ENCODE data around the gene CCDC88C.

CCDC88C gene

DNA sequence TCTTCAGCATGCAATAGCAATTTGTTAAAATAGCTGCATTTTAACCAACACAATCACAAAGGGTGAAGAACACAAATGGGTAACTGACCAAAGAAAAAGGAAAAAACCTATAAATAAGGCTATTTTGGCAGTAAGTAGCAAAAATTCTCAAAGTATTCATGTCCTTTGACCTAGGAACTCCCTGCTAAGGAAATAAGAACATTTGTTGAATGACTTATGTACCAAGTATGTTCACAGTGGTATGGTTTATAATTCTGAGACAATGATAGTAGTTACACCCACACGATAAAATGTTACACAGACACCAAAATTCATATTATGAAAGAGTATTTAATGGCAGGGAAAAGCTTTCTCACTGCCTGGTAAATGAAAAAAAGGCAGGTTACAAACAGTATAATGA is 16.9 kb downstream of the CCDC88C start:
- Histone ChIP-seq H4K12ac (ENCODE audit: low read depth, low read length) (no peak overlapping the region), H3K4me2 (ENCODE audit: low read length) (no peak overlapping the region), H3K4me3 (ENCODE audit: low read depth, low read length) (no peak overlapping the region), H2BK120ac (ENCODE audit: insufficient read depth, low read length, poor library complexity) (no peak overlapping the region), H3K18ac (ENCODE audit: low read length) (no peak overlapping the region), H3K9me3 (ENCODE audit: insufficient read depth, low read depth, low read length) (no peaks in the 10 kb centered on the region), H4K8ac (ENCODE audit: low read depth, low read length) (no peak overlapping the region), H3K14ac (ENCODE audit: low read length) (no peak overlapping the region), H3K27ac (ENCODE audit: low read depth, low read length) (no peak overlapping the region), H4K91ac (ENCODE audit: low read depth, low read length) (no peak overlapping the region), H3K9ac (ENCODE audit: low read length) (no peak overlapping the region), H3K79me1 (ENCODE audit: low read length) (peaks cover 1% of the 10 kb centered on the region), H3K4ac (ENCODE audit: low read depth, low read length) (no peak overlapping the region), H3K23ac (ENCODE audit: low read length) (no peak overlapping the region), H3K27me3 (ENCODE audit: insufficient read depth, low read length) (no peaks in the 10 kb centered on the region), H3K4me1 (ENCODE audit: control insufficient read depth in 1 of 2, insufficient read depth in 2 of 2, low read length in 2 of 2) (peaks cover 11 to 22% of the 10 kb centered on the region in 2 experiments), H2AFZ (ENCODE audit: insufficient read depth, low read length, poor library complexity) (no peak overlapping the region), H3K36me3 (ENCODE audit: control insufficient read depth in 1 of 2, insufficient read depth in 2 of 2, low read length in 2 of 2) (no peaks in the 10 kb centered on the region), H2AK5ac (ENCODE audit: low read length) (no peak overlapping the region), H3K79me2 (ENCODE audit: control insufficient read depth, insufficient read depth, low read length, poor library complexity) (no peaks in the 10 kb centered on the region), H2BK5ac (ENCODE audit: low read depth, low read length, poor library complexity) (no peak overlapping the region), H2BK12ac (ENCODE audit: low read length) (no peak overlapping the region)
- no CpG with 5 or more reads among the region's 1 CpG for WGBS (ENCODE audit: extremely low coverage, insufficient coverage, insufficient read length)
- peak in 1 of 2 donors; percentile 16 for DNase-seq

DNA sequence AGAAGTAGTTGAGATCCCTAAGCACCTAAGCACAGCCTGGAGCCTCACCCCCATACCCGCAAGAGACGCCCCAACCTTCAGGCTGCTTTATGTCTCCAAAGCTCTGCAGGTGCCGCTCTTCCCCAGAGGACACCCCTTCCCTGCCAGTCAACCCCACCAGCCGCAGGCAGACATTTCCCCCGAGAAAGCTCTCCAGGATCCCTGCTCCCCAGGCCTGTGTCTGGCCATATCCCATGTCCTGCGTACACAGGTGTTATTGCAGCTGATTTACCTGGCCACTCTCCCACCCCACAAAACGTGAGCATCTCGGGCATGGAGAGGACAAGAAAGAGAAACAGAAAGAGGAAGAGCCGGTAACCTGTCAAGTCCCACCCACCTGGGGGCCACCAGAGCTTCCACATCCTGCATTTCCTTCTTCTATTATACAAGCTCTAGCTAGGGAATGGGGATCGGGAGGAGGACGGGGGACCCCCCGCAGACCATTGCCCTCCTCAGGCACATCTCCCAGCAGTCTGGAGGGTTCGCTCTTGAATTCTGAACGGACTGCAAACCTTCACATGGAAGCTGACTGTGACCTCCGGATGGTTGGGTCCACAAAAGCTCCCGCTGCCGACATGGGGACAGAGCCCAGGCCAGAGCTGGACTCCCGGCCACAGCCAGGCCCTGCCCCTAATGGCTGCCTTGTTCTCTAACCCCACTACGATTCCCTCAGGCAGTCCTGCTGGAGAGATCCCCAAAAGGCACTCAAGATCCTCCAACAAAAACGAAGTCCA is 17.6 kb downstream of the CCDC88C start:
- H3K4me1 ChIP-seq (ENCODE audit: control insufficient read depth in 1 of 2, insufficient read depth in 2 of 2, low read length in 2 of 2): peaks cover 15 to 24% of the 10 kb centered on the region in 2 experiments
- no peak overlapping the region for H3K27ac ChIP-seq (ENCODE audit: low read depth, low read length)
- H3K27me3 ChIP-seq (ENCODE audit: insufficient read depth, low read length): no peaks in the 10 kb centered on the region
- no peak overlapping the region for H3K18ac ChIP-seq (ENCODE audit: low read length)
- H2BK120ac ChIP-seq (ENCODE audit: insufficient read depth, low read length, poor library complexity): no peak overlapping the region
- no peak overlapping the region for H2AK5ac ChIP-seq (ENCODE audit: low read length)
- no peak overlapping the region for H4K91ac ChIP-seq (ENCODE audit: low read depth, low read length)
- H3K79me2 ChIP-seq (ENCODE audit: control insufficient read depth, insufficient read depth, low read length, poor library complexity): no peaks in the 10 kb centered on the region
- H3K9ac ChIP-seq (ENCODE audit: low read length): no peak overlapping the region
- no peaks in the 10 kb centered on the region for H3K36me3 ChIP-seq (ENCODE audit: control insufficient read depth in 1 of 2, insufficient read depth in 2 of 2, low read length in 2 of 2)
- no peak overlapping the region for H4K12ac ChIP-seq (ENCODE audit: low read depth, low read length)
- no peak overlapping the region for H3K4me2 ChIP-seq (ENCODE audit: low read length)
- no peak overlapping the region for H4K8ac ChIP-seq (ENCODE audit: low read depth, low read length)
- no peak for DNase-seq
- no peak overlapping the region for H2BK5ac ChIP-seq (ENCODE audit: low read depth, low read length, poor library complexity)
- no peak overlapping the region for H3K4ac ChIP-seq (ENCODE audit: low read depth, low read length)
- peaks cover 3% of the 10 kb centered on the region for H3K79me1 ChIP-seq (ENCODE audit: low read length)
- no peak overlapping the region for H2BK12ac ChIP-seq (ENCODE audit: low read length)
- no peak overlapping the region for H2AFZ ChIP-seq (ENCODE audit: insufficient read depth, low read length, poor library complexity)
- H3K4me3 ChIP-seq (ENCODE audit: low read depth, low read length): no peak overlapping the region
- WGBS (ENCODE audit: extremely low coverage, insufficient coverage, insufficient read length): no CpG with 5 or more reads among the region's 20 CpGs
- no peak overlapping the region for H3K23ac ChIP-seq (ENCODE audit: low read length)
- H3K14ac ChIP-seq (ENCODE audit: low read length): no peak overlapping the region
- no peaks in the 10 kb centered on the region for H3K9me3 ChIP-seq (ENCODE audit: insufficient read depth, low read depth, low read length)

DNA sequence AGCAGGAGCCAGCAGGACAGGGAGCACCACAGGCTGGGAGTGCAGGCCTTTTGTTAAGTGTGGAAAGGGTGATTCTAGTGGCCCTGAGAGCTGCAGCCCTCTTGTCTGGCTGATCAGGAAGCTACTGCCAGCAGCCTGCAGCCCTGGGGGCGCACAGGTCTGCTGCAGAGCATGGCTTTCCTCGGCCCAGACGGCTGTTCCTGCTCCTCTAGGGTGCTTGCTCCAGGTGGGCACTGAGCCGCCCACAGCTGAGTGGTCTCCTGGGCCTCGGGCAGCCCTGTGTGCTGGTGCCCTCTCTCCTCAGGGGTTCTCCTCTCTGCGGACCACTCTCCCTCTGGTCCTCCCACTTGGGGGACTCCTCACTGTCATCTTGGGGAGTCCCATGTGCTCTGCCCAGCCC is 18.9 kb downstream of the CCDC88C start:
- no peak overlapping the region for H3K4me2 ChIP-seq (ENCODE audit: low read length)
- no peak overlapping the region for H3K23ac ChIP-seq (ENCODE audit: low read length)
- H2AFZ ChIP-seq (ENCODE audit: insufficient read depth, low read length, poor library complexity): no peak overlapping the region
- H3K79me1 ChIP-seq (ENCODE audit: low read length): peaks cover 3% of the 10 kb centered on the region
- no peaks in the 10 kb centered on the region for H3K27me3 ChIP-seq (ENCODE audit: insufficient read depth, low read length)
- H3K9me3 ChIP-seq (ENCODE audit: insufficient read depth, low read depth, low read length): no peaks in the 10 kb centered on the region
- no peak overlapping the region for H3K18ac ChIP-seq (ENCODE audit: low read length)
- no peak overlapping the region for H4K91ac ChIP-seq (ENCODE audit: low read depth, low read length)
- H2BK12ac ChIP-seq (ENCODE audit: low read length): no peak overlapping the region
- no peak overlapping the region for H2AK5ac ChIP-seq (ENCODE audit: low read length)
- H3K4me3 ChIP-seq (ENCODE audit: low read depth, low read length): no peak overlapping the region
- H4K12ac ChIP-seq (ENCODE audit: low read depth, low read length): no peak overlapping the region
- peak overlapping the region; percentile 49 for H3K9ac ChIP-seq (ENCODE audit: low read length)
- H3K4ac ChIP-seq (ENCODE audit: low read depth, low read length): no peak overlapping the region
- H3K36me3 ChIP-seq (ENCODE audit: control insufficient read depth in 1 of 2, insufficient read depth in 2 of 2, low read length in 2 of 2): no peaks in the 10 kb centered on the region
- H4K8ac ChIP-seq (ENCODE audit: low read depth, low read length): no peak overlapping the region
- H2BK5ac ChIP-seq (ENCODE audit: low read depth, low read length, poor library complexity): no peak overlapping the region
- no peak overlapping the region for H3K14ac ChIP-seq (ENCODE audit: low read length)
- H3K4me1 ChIP-seq (ENCODE audit: control insufficient read depth in 1 of 2, insufficient read depth in 2 of 2, low read length in 2 of 2): peaks cover 15 to 24% of the 10 kb centered on the region in 2 experiments
- no peak for DNase-seq
- no peaks in the 10 kb centered on the region for H3K79me2 ChIP-seq (ENCODE audit: control insufficient read depth, insufficient read depth, low read length, poor library complexity)
- H2BK120ac ChIP-seq (ENCODE audit: insufficient read depth, low read length, poor library complexity): no peak overlapping the region
- no peak overlapping the region for H3K27ac ChIP-seq (ENCODE audit: low read depth, low read length)
- WGBS (ENCODE audit: extremely low coverage, insufficient coverage, insufficient read length): no CpG with 5 or more reads among the region's 6 CpGs

DNA sequence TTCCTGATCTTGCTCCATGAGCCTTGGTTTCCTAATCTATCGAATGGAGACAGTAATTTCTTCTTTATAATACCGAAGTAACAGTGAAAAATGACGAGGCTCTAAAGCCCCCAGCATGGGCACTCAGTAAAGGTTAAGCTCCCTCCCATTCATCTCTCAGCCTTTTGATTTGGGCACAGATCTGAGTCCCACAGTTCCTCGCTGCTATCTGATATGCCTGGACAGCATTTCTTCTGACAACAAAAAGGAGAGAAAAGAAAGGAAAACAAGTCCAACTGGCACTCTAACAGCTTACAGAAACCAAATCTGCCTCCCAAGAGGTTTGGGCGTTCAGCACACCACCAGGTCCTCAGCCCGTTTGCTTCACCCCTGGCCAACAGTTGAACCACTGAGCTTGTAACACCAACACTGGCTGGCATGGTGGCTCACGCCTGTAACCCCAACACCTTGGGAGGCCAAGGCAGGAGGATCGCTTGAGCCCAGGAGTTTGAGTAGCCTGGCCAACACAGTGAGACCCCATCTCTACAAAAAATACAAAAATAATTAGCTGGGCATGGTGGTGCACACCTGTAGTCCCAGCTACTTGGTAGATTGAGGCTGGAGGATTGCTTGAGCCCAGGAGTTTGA is 19.5 kb downstream of the CCDC88C start:
- Histone ChIP-seq H3K27ac (ENCODE audit: low read depth, low read length) (no peak overlapping the region), H3K79me1 (ENCODE audit: low read length) (peaks cover 3% of the 10 kb centered on the region), H3K27me3 (ENCODE audit: insufficient read depth, low read length) (no peaks in the 10 kb centered on the region), H3K23ac (ENCODE audit: low read length) (no peak overlapping the region), H3K14ac (ENCODE audit: low read length) (peak overlapping the region; percentile 45), H4K8ac (ENCODE audit: low read depth, low read length) (no peak overlapping the region), H2AK5ac (ENCODE audit: low read length) (no peak overlapping the region), H2BK12ac (ENCODE audit: low read length) (peak overlapping the region; percentile 45), H3K9me3 (ENCODE audit: insufficient read depth, low read depth, low read length) (no peaks in the 10 kb centered on the region), H3K4ac (ENCODE audit: low read depth, low read length) (no peak overlapping the region), H4K91ac (ENCODE audit: low read depth, low read length) (no peak overlapping the region), H3K9ac (ENCODE audit: low read length) (no peak overlapping the region), H2AFZ (ENCODE audit: insufficient read depth, low read length, poor library complexity) (no peak overlapping the region), H3K4me2 (ENCODE audit: low read length) (no peak overlapping the region), H2BK120ac (ENCODE audit: insufficient read depth, low read length, poor library complexity) (no peak overlapping the region), H3K4me1 (ENCODE audit: control insufficient read depth in 1 of 2, insufficient read depth in 2 of 2, low read length in 2 of 2) (peaks cover 15 to 25% of the 10 kb centered on the region in 2 experiments), H3K18ac (ENCODE audit: low read length) (no peak overlapping the region), H3K79me2 (ENCODE audit: control insufficient read depth, insufficient read depth, low read length, poor library complexity) (no peaks in the 10 kb centered on the region), H2BK5ac (ENCODE audit: low read depth, low read length, poor library complexity) (no peak overlapping the region), H3K36me3 (ENCODE audit: control insufficient read depth in 1 of 2, insufficient read depth in 2 of 2, low read length in 2 of 2) (no peaks in the 10 kb centered on the region), H3K4me3 (ENCODE audit: low read depth, low read length) (no peak overlapping the region), H4K12ac (ENCODE audit: low read depth, low read length) (no peak overlapping the region)
- DNase-seq: no peak
- no CpG with 5 or more reads among the region's 8 CpGs for WGBS (ENCODE audit: extremely low coverage, insufficient coverage, insufficient read length)

Measured in trophoblast cell (in vitro differentiated cells and primary cell).